Measurements from ENCODE around the gene POLR2A. TPM values are rescaled to one million over a fixed set of nuclear protein-coding genes. Genes with fewer than 3 reads are reported as not detected.

POLR2A gene
- total RNA-seq, 6 experiments from 2014 or later = 36.1 to 49.9 (median 46.0) TPM

GRCh38 chr17:7459961-7460545 is 24.1 kb upstream of the POLR2A start:
- H3K27ac ChIP-seq = no peak overlapping the region
- TF ChIP-seq, protein P1, sequence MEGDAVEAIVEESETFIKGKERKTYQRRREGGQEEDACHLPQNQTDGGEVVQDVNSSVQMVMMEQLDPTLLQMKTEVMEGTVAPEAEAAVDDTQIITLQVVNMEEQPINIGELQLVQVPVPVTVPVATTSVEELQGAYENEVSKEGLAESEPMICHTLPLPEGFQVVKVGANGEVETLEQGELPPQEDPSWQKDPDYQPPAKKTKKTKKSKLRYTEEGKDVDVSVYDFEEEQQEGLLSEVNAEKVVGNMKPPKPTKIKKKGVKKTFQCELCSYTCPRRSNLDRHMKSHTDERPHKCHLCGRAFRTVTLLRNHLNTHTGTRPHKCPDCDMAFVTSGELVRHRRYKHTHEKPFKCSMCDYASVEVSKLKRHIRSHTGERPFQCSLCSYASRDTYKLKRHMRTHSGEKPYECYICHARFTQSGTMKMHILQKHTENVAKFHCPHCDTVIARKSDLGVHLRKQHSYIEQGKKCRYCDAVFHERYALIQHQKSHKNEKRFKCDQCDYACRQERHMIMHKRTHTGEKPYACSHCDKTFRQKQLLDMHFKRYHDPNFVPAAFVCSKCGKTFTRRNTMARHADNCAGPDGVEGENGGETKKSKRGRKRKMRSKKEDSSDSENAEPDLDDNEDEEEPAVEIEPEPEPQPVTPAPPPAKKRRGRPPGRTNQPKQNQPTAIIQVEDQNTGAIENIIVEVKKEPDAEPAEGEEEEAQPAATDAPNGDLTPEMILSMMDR (IDR thresholded peaks at IDR 0.05) = no peak
- TF ChIP-seq POLR2A (IDR thresholded peaks at IDR 0.05) = no peak
- intact Hi-C loops (cut with DNase I) = no loop called here
- H3K27me3 ChIP-seq = no peaks in the 10 kb centered on the region
- no peak for ATAC-seq
- no peak overlapping the region for H3K4me3 ChIP-seq
- H3K36me3 ChIP-seq = peaks cover 0 to 3% (median 0%) of the 10 kb centered on the region in 4 donors
- no peaks in the 10 kb centered on the region for H3K4me1 ChIP-seq
- H3K9me3 ChIP-seq = no peaks in the 10 kb centered on the region
- 71% methylated on average over 3 of the region's 3 CpGs for WGBS (ENCODE audit: insufficient coverage, low coverage, low lambda C conversion rate, missing lambda C conversion rate)
- no peak for DNase-seq

- WGBS (ENCODE audit: insufficient coverage, low coverage, low lambda C conversion rate, missing lambda C conversion rate) = 97% methylated on average over 6 of the region's 7 CpGs
These were observed 23.1 kb upstream of the POLR2A start for GRCh38 chr17:7460850-7461660.

DNA sequence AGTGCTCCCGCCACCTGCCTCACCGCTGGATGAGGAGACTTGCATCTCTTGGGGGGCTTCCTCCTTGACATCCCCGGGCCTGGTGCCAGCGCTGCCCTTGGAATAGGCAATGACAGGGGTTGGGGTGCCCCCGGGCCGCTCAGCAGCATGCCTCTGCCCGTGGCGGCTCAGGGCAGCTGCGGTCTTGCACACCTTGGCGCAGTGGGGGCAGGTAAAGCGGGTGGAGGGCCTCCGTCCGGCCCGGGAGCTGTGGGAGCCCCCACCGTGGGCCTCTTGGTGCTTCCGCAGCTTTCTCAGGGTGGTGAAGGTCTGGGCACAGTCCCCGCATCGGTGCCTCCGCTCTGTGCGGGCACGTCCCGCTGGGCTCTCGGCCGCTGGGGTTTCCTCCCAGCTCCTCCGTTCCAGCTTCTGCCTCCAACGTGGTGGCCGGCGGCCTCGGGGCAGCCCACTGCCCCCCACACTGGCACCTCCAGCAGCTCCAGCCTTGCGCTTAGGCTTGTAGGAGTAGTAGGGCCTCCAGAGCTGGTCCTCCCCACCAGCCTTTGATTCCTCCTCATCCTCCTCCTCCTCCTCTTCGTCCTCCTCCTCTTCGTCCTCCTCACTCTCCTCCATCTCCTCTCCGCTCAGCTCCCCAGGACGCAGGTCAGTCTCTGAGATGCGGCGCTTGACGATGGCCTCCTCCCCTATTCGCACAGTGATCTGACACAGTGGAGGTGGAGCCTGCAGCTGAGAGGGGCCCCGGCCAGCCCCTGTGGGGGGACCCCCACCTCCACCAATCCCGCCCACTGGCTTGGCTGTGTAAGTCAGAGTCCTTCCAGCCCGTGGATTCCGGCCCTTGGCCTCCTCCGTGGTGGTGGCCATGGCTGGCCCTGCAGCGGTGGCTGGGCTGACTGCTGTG is 21.4 kb upstream of the POLR2A start:
- WGBS (ENCODE audit: insufficient coverage, low coverage, low lambda C conversion rate, missing lambda C conversion rate) = 87% methylated on average over 4 of the region's 44 CpGs
- H3K27ac ChIP-seq = no peak overlapping the region
- intact Hi-C loops (cut with DNase I) = no loop called here
- H3K4me1 ChIP-seq = peaks cover 0 to 12% (median 6%) of the 10 kb centered on the region in 4 donors
- no peak for TF ChIP-seq POLR2A (IDR thresholded peaks at IDR 0.05)
- TF ChIP-seq, protein P1 (IDR thresholded peaks at IDR 0.05) = no peak
- H3K9me3 ChIP-seq = no peaks in the 10 kb centered on the region
- no peak overlapping the region for H3K4me3 ChIP-seq
- no peaks in the 10 kb centered on the region for H3K27me3 ChIP-seq
- no peak for ATAC-seq
- DNase-seq = peak in 1 of 3 donors; percentile 55
- peaks cover 0 to 3% (median 0%) of the 10 kb centered on the region in 4 donors for H3K36me3 ChIP-seq

More at GRCh38 chr17:7460850-7461660, 23.1 kb upstream of the POLR2A start:
- Histone ChIP-seq H3K9me3 (no peaks in the 10 kb centered on the region), H3K36me3 (peaks cover 0 to 3% (median 0%) of the 10 kb centered on the region in 4 donors), H3K27me3 (no peaks in the 10 kb centered on the region), H3K4me3 (no peak overlapping the region), H3K4me1 (no peaks in the 10 kb centered on the region), H3K27ac (no peak overlapping the region)
- ATAC-seq (no peak), DNase-seq (no peak)
- intact Hi-C loops (cut with DNase I) = no loop called here
- no peak for TF ChIP-seq POLR2A (IDR thresholded peaks at IDR 0.05)
- TF ChIP-seq, protein P1 (IDR thresholded peaks at IDR 0.05) = no peak

- no peak overlapping the region for H3K4me3 ChIP-seq
- ATAC-seq (no peak), DNase-seq (no peak)
- intact Hi-C loops (cut with DNase I) = no loop called here
- TF ChIP-seq POLR2A (IDR thresholded peaks at IDR 0.05) = no peak
- TF ChIP-seq, protein P1 (IDR thresholded peaks at IDR 0.05) = no peak
- peaks cover 0 to 3% (median 0%) of the 10 kb centered on the region in 4 donors for H3K36me3 ChIP-seq
- H3K27me3 ChIP-seq = no peaks in the 10 kb centered on the region
- no peaks in the 10 kb centered on the region for H3K9me3 ChIP-seq
- H3K27ac ChIP-seq = no peak overlapping the region
- WGBS (ENCODE audit: insufficient coverage, low coverage, low lambda C conversion rate, missing lambda C conversion rate) = 100% methylated on average over 3 of the region's 14 CpGs
- H3K4me1 ChIP-seq = peaks cover 0 to 13% (median 6%) of the 10 kb centered on the region in 4 donors
These were observed 20.8 kb upstream of the POLR2A start for GRCh38 chr17:7463372-7463846.

All from right lobe of liver (tissue), 6 donors.